ENCODE results near the gene LSM10.

Gene LSM10

DNA sequence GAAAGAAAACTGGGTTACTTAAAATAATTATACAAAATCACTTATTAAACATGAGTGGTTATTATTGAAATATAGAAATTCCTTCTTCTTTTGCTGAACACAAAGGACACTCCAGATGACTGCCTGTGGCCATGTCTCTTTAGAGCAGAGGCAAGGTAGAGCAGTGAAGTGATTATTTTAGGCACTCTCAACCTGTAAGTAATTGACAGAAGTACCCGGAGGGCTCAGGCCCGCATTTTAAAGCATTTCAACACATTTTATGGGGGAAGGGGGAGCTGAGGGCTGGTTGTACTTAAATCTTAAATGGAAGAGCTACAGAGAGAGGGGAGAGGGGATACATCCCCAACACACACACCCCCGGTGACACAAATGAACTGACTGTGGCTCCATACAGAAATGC lies 42.3 kb upstream of the LSM10 start:
- DNase-seq (ENCODE audit: extremely low read depth, low read depth), result no peak
- TF ChIP-seq, protein P1, sequence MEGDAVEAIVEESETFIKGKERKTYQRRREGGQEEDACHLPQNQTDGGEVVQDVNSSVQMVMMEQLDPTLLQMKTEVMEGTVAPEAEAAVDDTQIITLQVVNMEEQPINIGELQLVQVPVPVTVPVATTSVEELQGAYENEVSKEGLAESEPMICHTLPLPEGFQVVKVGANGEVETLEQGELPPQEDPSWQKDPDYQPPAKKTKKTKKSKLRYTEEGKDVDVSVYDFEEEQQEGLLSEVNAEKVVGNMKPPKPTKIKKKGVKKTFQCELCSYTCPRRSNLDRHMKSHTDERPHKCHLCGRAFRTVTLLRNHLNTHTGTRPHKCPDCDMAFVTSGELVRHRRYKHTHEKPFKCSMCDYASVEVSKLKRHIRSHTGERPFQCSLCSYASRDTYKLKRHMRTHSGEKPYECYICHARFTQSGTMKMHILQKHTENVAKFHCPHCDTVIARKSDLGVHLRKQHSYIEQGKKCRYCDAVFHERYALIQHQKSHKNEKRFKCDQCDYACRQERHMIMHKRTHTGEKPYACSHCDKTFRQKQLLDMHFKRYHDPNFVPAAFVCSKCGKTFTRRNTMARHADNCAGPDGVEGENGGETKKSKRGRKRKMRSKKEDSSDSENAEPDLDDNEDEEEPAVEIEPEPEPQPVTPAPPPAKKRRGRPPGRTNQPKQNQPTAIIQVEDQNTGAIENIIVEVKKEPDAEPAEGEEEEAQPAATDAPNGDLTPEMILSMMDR (IDR thresholded peaks at IDR 0.05; ENCODE audit: low read depth, low read length), result no peak

DNA sequence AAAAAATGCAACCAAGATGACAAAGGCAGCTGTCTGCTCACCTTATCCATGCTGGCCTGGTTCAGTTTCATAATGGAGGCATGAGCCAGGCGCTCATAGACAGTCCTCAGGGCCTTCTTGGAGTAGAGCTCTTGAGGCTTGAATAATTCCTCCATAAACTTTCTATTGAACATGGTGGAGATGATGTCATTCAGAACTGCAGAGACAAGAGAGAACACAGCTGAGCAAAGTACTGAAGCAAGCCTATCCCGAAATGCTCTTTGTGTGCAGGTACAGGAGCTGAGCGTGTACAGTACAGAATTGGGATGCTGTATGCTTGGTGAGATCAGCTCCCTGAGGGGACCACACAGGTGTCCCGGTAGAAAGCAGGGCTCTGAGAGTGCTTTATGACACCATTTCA lies 41.0 kb upstream of the LSM10 start:
- TF ChIP-seq, protein P1 (IDR thresholded peaks at IDR 0.05; ENCODE audit: low read depth, low read length), result no peak
- DNase-seq (ENCODE audit: extremely low read depth, low read depth), result no peak

DNA sequence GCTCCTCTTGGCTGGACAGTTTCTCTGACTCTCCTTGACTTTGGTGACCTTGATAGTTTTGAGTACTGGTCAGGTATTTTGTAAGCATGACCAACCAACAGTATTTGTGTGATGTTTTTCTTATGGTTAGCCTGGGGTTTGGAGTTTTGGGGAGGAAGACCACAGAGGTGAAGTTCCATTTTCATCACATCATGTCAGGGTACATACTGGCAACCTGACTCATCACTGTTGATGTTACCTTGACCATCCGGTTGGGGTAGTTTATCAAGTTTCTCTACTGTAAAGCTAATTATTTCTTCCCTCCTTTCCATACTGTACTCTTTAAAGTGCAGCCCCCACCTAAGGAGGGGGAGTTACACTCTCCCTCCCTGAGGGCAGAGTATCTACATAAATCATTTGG lies 39.1 kb upstream of the LSM10 start:
- TF ChIP-seq, protein P1 (IDR thresholded peaks at IDR 0.05; ENCODE audit: low read depth, low read length), result no peak
- no peak for DNase-seq (ENCODE audit: extremely low read depth, low read depth)

DNA sequence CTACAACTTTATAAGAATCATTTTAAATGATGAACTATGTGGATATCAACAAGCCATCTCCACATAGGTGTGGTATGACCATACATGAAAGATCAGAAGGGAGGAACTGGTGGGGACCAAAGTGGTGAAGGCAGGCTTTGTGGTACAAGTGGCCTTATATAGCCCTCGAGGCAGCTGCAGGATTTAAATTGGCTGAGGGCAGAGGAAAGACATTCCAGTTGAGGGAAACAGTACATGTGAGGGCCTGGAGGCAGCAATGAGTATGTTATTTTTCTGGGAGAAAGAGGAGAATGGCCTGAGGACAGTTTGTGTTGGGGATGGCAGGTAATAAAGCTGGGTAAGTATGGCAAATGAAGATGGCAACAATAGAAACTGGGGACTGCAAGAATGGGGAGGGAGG lies 35.4 kb upstream of the LSM10 start:
- TF ChIP-seq, protein P1 (IDR thresholded peaks at IDR 0.05; ENCODE audit: low read depth, low read length), result no peak
- no peak for DNase-seq (ENCODE audit: extremely low read depth, low read depth)

DNA sequence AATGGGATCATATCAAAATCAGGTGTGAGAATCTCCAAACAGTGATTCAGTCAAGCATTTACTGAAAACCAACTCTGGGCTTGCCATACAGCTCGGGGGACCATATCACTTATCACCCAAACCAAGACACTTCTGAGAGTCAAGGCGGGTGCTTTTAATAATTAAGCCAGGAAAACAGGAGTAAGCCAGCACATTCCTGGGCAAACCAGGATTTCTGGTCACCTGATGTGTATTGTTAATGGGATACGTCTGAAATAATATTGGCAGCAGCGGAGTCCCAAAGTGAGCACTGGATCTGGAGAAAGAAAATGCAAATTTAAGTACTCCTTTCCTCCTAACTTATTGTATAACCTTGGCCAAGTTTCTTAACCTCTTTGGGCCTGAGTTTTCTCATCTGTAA lies 34.9 kb upstream of the LSM10 start:
- DNase-seq (ENCODE audit: extremely low read depth, low read depth), result no peak
- TF ChIP-seq, protein P1 (IDR thresholded peaks at IDR 0.05; ENCODE audit: low read depth, low read length), result no peak

DNA sequence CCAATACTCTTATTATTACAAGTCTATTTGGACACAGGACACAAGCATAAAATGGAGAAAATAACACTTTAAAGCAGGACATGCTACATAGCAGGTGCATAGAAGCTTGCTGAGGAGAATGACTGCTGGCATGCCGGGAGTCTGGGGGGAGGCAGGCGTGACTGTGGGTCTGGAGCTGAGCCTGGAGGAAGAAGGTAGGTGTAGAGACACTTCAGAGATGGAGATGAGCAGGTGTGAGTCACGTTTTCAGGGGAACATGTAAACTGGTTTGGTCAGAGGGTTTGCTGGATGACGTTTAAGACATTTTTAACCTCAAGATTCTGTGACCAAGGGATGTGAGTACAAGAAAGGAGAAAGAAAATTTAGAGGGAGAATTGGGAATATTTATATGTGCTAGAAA lies 28.1 kb upstream of the LSM10 start:
- TF ChIP-seq, protein P1 (IDR thresholded peaks at IDR 0.05; ENCODE audit: low read depth, low read length), result no peak
- DNase-seq (ENCODE audit: extremely low read depth, low read depth), result no peak

DNA sequence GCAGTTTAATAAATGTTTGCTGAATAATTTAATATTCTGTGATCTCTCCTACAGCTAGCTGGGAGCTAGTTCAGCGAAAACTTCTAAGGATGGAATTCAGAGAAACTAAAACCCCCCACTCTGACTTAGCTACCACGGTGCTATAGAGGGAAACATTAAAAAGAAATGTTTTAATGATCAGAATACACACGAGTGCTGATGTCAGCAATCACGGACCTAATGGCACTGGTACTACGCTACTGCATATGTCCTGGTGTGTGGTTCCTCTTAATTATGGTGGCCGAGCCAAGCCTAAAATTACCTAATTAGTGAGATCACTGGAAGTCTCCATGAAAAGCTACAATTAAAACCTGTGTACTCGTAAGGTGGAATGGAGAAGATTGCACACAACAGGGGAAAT lies 23.9 kb upstream of the LSM10 start:
- TF ChIP-seq, protein P1 (IDR thresholded peaks at IDR 0.05; ENCODE audit: low read depth, low read length), result no peak
- DNase-seq (ENCODE audit: extremely low read depth, low read depth), result no peak
